SJCRH30 (cell line): ENCODE results near the gene GNAO1. TPM values are rescaled to one million over a fixed set of nuclear protein-coding genes. Genes with fewer than 3 reads are reported as not detected.

ENCODE experiments used
- DNase-seq, 2 experiments: peaks; one replicate each; pipeline ENCODE4 v3.0.0-alpha.2; 2015 to 2020
- H3K27ac ChIP-seq: fragments of 250-450 bp; sonication (Bioruptor Pico); 2 replicates; pipeline ENCODE4 v1.5.1; 2020; ENCODE audit warnings: mild to moderate bottlenecking, moderate library complexity
- H3K27me3 ChIP-seq: fragments of 250-450 bp; sonication (Bioruptor Pico); 2 replicates; pipeline ENCODE4 v1.5.1; 2020; ENCODE audit warnings: mild to moderate bottlenecking, moderate library complexity
- H3K36me3 ChIP-seq: fragments of 250-450 bp; sonication (Bioruptor Pico); 2 replicates; pipeline ENCODE4 v1.5.1; 2020; ENCODE audit warnings: mild to moderate bottlenecking, moderate library complexity
- H3K4me1 ChIP-seq: fragments of 250-450 bp; sonication (Bioruptor Pico); 2 replicates; pipeline ENCODE4 v1.5.1; 2020; ENCODE audit warnings: mild to moderate bottlenecking, moderate library complexity
- H3K4me3 ChIP-seq: fragments of 250-450 bp; sonication (Bioruptor Pico); 2 replicates; pipeline ENCODE4 v1.5.1; 2020; ENCODE audit warnings: mild to moderate bottlenecking, moderate library complexity
- H3K9me3 ChIP-seq: fragments of 250-450 bp; sonication (Bioruptor Pico); replicated peaks from 2 replicates; pipeline ENCODE4 v1.5.1; 2020; ENCODE audit warnings: mild to moderate bottlenecking, moderate library complexity
- total RNA-seq: library from RNA; depleted of rRNA; stranded (reverse); fragments of >200 nt; shearing (Covaris generic); gene quantifications from 2 replicates; pipeline ENCODE4 v1.2.3, GENCODE V29; 2014

The GNAO1 gene
- total RNA-seq, 1 experiment from 2014 or later = 2.3 TPM

GRCh38 chr16:56360117-56361008 is 169.1 kb downstream of the GNAO1 start:
- DNase-seq = no peak

GRCh38 chr16:56362057-56362655 is 170.9 kb downstream of the GNAO1 start:
- no peak for DNase-seq
- peaks cover 17% of the 10 kb centered on the region; the same call in 1 of the 2 replicates for H3K36me3 ChIP-seq
- no peaks in the 10 kb centered on the region for H3K27me3 ChIP-seq
- H3K27ac ChIP-seq = no peak overlapping the region
- H3K4me1 ChIP-seq = peaks cover 3% of the 10 kb centered on the region; the same call in 1 of the 2 replicates
- no peak overlapping the region for H3K4me3 ChIP-seq
- no peaks in the 10 kb centered on the region for H3K9me3 ChIP-seq

More at GRCh38 chr16:56360117-56361008, 169.1 kb downstream of the GNAO1 start:
- H3K4me3 ChIP-seq = no peak overlapping the region
- H3K9me3 ChIP-seq = no peaks in the 10 kb centered on the region
- H3K36me3 ChIP-seq = peaks cover 14% of the 10 kb centered on the region; the same call in 1 of the 2 replicates
- H3K27me3 ChIP-seq = no peaks in the 10 kb centered on the region
- H3K27ac ChIP-seq = no peak overlapping the region
- peaks cover 3% of the 10 kb centered on the region; the same call in 1 of the 2 replicates for H3K4me1 ChIP-seq

- Histone ChIP-seq H3K27me3 (no peaks in the 10 kb centered on the region), H3K9me3 (no peaks in the 10 kb centered on the region), H3K4me3 (no peak overlapping the region), H3K4me1 (no peaks in the 10 kb centered on the region; the same call in 1 of the 2 replicates), H3K27ac (no peak overlapping the region), H3K36me3 (peaks cover 19% of the 10 kb centered on the region; the same call in 1 of the 2 replicates)
- no peak for DNase-seq
Observed at GRCh38 chr16:56362706-56363105, 171.4 kb downstream of the GNAO1 start.

- no peak overlapping the region for H3K4me3 ChIP-seq
- H3K4me1 ChIP-seq = no peaks in the 10 kb centered on the region
- no peak overlapping the region for H3K27ac ChIP-seq
- H3K36me3 ChIP-seq = peaks cover 21% of the 10 kb centered on the region
- no peak for DNase-seq
- no peaks in the 10 kb centered on the region for H3K9me3 ChIP-seq
- no peaks in the 10 kb centered on the region for H3K27me3 ChIP-seq
Observed at GRCh38 chr16:56363181-56363716, 172.0 kb downstream of the GNAO1 start.

GRCh38 chr16:56363781-56364565 is 172.7 kb downstream of the GNAO1 start:
- Histone ChIP-seq H3K36me3 (peaks cover 28% of the 10 kb centered on the region), H3K27ac (no peak overlapping the region), H3K4me3 (no peak overlapping the region), H3K9me3 (no peaks in the 10 kb centered on the region), H3K27me3 (no peaks in the 10 kb centered on the region), H3K4me1 (no peaks in the 10 kb centered on the region)
- no peak for DNase-seq

- Histone ChIP-seq H3K4me3 (no peak overlapping the region), H3K36me3 (peaks cover 33% of the 10 kb centered on the region), H3K27ac (no peak overlapping the region), H3K27me3 (no peaks in the 10 kb centered on the region), H3K4me1 (no peaks in the 10 kb centered on the region), H3K9me3 (no peaks in the 10 kb centered on the region)
- no peak for DNase-seq
Observed at GRCh38 chr16:56364865-56365264, 173.6 kb downstream of the GNAO1 start.

- H3K27me3 ChIP-seq = no peaks in the 10 kb centered on the region
- no peak overlapping the region for H3K27ac ChIP-seq
- H3K9me3 ChIP-seq = no peaks in the 10 kb centered on the region
- H3K36me3 ChIP-seq = peaks cover 33% of the 10 kb centered on the region
- DNase-seq = no peak
- no peaks in the 10 kb centered on the region; the same call in 1 of the 2 replicates for H3K4me1 ChIP-seq
- no peak overlapping the region for H3K4me3 ChIP-seq
Observed at GRCh38 chr16:56365552-56365951, 174.3 kb downstream of the GNAO1 start.

GRCh38 chr16:56366945-56367344 is 175.7 kb downstream of the GNAO1 start:
- no peak for DNase-seq
- no peaks in the 10 kb centered on the region for H3K27me3 ChIP-seq
- no peaks in the 10 kb centered on the region for H3K9me3 ChIP-seq
- no peak overlapping the region for H3K4me3 ChIP-seq
- peaks cover 33% of the 10 kb centered on the region for H3K36me3 ChIP-seq
- no peak overlapping the region for H3K27ac ChIP-seq
- peaks cover 4% of the 10 kb centered on the region; the same call in 1 of the 2 replicates for H3K4me1 ChIP-seq

- Histone ChIP-seq H3K27me3 (no peaks in the 10 kb centered on the region), H3K4me3 (no peak overlapping the region), H3K36me3 (peaks cover 33% of the 10 kb centered on the region), H3K9me3 (no peaks in the 10 kb centered on the region), H3K4me1 (peaks cover 4% of the 10 kb centered on the region; the same call in 1 of the 2 replicates), H3K27ac (no peak overlapping the region)
- DNase-seq = no peak
Observed at GRCh38 chr16:56367764-56368163, 176.5 kb downstream of the GNAO1 start.

- no peak overlapping the region for H3K4me3 ChIP-seq
- H3K27me3 ChIP-seq = no peaks in the 10 kb centered on the region
- H3K4me1 ChIP-seq = peaks cover 4% of the 10 kb centered on the region; the same call in 1 of the 2 replicates
- H3K27ac ChIP-seq = no peak overlapping the region
- no peak for DNase-seq
- no peaks in the 10 kb centered on the region for H3K9me3 ChIP-seq
- H3K36me3 ChIP-seq = peaks cover 29% of the 10 kb centered on the region
Observed at GRCh38 chr16:56368545-56368944, 177.3 kb downstream of the GNAO1 start.

GRCh38 chr16:56369202-56369601 is 177.9 kb downstream of the GNAO1 start:
- Histone ChIP-seq H3K36me3 (peaks cover 29% of the 10 kb centered on the region), H3K4me3 (no peak overlapping the region), H3K27me3 (no peaks in the 10 kb centered on the region), H3K27ac (no peak overlapping the region), H3K4me1 (peaks cover 4% of the 10 kb centered on the region; the same call in 1 of the 2 replicates), H3K9me3 (no peaks in the 10 kb centered on the region)
- no peak for DNase-seq

- no peak overlapping the region for H3K27ac ChIP-seq
- no peak overlapping the region for H3K4me3 ChIP-seq
- no peak for DNase-seq
- peaks cover 23% of the 10 kb centered on the region for H3K36me3 ChIP-seq
- peaks cover 4% of the 10 kb centered on the region; the same call in 1 of the 2 replicates for H3K4me1 ChIP-seq
- H3K9me3 ChIP-seq = no peaks in the 10 kb centered on the region
- no peaks in the 10 kb centered on the region for H3K27me3 ChIP-seq
Observed at GRCh38 chr16:56370185-56370874, 179.0 kb downstream of the GNAO1 start.

GRCh38 chr16:56370875-56371659 is 179.8 kb downstream of the GNAO1 start:
- Histone ChIP-seq H3K27me3 (no peaks in the 10 kb centered on the region), H3K36me3 (peaks cover 19% of the 10 kb centered on the region), H3K4me1 (peaks cover 4% of the 10 kb centered on the region; the same call in 1 of the 2 replicates), H3K9me3 (no peaks in the 10 kb centered on the region), H3K27ac (no peak overlapping the region), H3K4me3 (no peak overlapping the region)
- DNase-seq = no peak
